GM18519 (cell line): ENCODE data around the gene TESK2.
"Not testable (repeated sequence)": the region's sequence is repeated elsewhere in the genome, so short reads cannot be mapped to it uniquely, and the experiment has no call there.

Experiments used
- ATAC-seq: cut with Tn5 transposase; IDR thresholded peaks from one replicate; pipeline ENCODE4 v1.9.1; 2021; ENCODE audit warnings: mild to moderate bottlenecking, moderate library complexity; ENCODE audit not compliant: unreplicated experiment, low FRiP score

Gene TESK2

GRCh38 chr1:45478121-45478814, 12.7 kb downstream of the TESK2 start:
- ATAC-seq: no peak

DNA sequence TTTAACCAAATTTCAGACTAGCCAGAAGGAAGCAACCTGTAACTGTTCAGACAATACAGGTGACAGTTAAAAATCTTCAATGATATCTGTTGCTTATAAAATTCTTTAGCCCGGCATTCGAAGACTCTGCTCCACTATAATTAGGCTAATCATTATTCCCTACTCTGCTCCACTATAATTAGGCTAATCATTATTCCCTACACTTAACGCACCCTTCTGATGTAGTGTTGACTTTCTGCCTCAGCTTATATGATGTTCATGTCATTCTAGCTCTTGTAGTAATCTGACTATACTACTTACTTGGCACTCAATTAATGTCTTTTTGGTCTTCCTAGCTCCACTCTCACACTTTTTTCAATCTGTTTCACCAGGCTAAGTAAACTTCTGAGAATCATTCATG, 13.3 kb downstream of the TESK2 start:
- no peak for ATAC-seq

- not testable (repeated sequence) for ATAC-seq
These were observed 16.8 kb downstream of the TESK2 start for GRCh38 chr1:45474194-45474593.

- no peak for ATAC-seq
These were observed 17.7 kb downstream of the TESK2 start for GRCh38 chr1:45473302-45473701.

GRCh38 chr1:45470306-45470798, 20.6 kb downstream of the TESK2 start:
- ATAC-seq: no peak

DNA sequence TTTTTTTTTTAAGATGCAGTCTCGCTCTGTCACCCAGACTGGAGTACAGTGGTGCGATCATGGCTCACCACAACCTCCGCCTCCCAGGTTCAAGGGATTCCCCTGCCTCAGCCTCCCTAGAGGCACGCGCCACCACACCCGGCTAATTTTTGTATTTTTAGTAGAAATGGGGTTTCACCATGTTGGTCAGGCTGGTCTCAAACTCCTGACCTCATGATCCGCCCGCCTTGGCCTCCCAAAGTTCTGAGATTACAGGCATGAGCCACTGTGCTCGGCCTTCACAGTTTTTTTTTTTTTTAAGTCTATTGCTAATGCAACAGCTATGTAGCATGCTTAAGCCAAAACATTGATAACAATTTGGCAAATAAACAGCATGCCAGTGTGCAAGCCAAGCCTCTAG, 23.6 kb downstream of the TESK2 start:
- not testable (repeated sequence) for ATAC-seq

DNA sequence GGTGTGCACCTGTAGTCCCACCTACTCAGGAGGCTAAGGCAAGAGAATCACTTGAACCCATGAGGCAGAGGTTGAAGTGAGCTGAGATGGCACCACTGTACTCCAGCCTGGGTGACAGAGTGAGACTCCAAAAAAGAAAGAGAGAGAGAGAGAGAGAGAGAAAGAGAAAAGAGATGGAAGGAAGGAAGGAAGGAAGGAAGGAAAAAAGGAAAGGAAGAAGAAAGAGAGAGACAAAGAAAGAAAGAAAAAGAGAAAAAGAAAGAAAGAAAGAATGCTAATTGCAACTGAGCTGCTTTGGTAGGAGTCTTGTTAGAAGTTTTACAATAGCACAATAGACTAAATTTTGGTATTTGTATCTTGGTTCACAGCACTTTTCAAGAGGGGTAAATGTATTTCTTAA, 25.7 kb downstream of the TESK2 start:
- ATAC-seq: no peak

- ATAC-seq: no peak
These were observed 32.1 kb downstream of the TESK2 start for GRCh38 chr1:45458894-45459293.

DNA sequence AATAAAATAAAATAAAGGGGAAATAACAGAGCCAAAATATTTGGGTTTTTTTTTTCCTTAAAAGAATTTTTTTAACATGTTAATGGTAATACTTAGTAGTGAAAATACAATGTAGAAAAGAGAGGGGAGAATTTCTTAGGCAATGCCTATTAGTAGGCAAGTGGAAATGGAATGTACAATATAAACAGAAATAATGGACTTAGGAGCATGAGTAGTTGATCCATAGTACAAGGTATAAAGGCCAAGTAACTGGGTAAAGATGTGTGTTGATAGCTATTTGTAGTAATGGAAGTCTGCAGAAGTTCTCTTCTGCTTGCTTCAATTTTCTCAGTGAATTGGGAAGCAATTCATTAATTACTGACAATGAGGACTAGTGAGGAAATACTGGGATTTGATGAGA, 34.4 kb downstream of the TESK2 start:
- no peak for ATAC-seq

- no peak for ATAC-seq
These were observed 35.8 kb downstream of the TESK2 start for GRCh38 chr1:45455162-45455561.

GRCh38 chr1:45454464-45454863, 36.5 kb downstream of the TESK2 start:
- no peak for ATAC-seq

- ATAC-seq: no peak
These were observed 38.5 kb downstream of the TESK2 start for GRCh38 chr1:45452503-45452902.

DNA sequence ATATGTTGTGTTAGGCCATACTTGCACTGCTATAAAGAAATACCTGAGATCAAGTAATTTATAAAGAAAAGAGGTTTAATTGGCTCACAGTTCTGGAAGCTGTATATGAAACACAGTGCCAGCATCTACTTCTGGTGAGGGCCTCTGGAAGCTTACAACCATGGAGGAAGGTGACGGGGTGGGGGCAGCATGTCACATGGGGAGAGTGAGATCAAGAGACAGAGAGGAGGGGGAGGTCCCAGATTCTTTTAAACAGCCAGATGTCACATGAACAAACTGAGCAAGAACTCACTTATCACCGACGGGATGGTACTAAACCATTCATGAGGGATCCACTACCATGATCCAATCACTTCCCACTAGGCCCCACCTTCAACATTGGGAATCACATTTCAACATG, 42.6 kb downstream of the TESK2 start:
- ATAC-seq: no peak

GRCh38 chr1:45446950-45447672, 43.9 kb downstream of the TESK2 start:
- ATAC-seq: no peak

DNA sequence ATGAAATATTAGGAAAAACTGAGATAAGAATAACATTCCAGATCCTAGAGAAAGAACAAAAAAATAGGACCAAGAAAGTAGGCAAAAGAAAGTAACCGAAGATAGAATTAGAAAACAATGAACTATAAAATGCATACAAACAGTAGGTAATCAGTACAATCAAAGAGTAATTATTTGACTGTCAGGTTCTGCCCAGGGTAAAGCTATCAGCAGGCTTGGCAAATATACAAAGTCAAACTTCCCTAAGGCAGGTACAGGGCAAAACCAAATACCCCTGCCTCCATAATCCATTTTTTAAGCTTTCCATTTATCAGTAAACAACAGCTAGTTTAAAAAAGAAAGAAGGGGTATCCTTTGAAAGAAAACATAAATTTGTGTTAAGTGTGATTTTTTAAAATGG, 44.4 kb downstream of the TESK2 start:
- no peak for ATAC-seq

DNA sequence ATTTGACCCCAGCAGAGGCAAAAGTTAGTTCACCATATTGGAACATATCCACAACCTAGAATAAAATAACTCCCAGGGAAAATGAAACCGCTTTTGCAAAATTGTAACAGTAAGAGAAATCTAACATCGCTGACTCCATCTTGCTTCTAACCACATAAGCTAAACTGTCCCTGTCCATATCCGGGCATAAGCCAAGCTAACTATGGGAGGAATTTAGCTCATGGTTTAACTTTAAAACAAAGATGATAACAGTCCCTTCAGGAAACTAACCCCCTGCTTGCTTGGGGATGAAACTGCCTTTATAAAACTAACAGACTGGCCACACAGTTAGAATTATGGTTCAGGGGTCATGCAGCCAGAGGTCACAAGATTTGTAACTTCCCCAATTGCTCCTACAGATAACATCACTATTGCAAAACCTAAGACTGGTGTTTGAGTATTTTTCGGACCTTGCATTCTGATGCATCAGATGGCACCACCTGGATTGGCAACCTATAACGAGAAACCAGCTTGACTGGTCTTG, 46.3 kb downstream of the TESK2 start:
- ATAC-seq: no peak

- no peak for ATAC-seq
These were observed 47.1 kb downstream of the TESK2 start for GRCh38 chr1:45443580-45444446.

DNA sequence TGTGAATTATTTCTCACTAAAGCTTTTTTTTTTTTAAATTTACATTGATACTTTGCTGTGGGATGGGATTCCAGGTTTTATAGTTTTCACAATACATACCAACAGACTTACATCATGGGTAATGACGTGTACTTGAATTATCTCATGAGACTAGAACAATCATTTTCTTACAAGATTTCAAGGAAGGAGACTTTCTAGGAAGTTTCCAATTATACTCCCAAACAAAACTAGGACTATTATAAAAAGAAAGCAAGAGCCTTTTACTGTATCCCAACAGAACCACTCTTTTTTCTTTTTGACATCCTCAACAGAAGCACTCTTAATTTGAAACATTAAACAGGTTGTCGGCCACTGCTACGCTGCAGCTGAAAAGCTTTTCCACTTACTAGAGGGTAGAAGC, 48.7 kb downstream of the TESK2 start:
- no peak for ATAC-seq

DNA sequence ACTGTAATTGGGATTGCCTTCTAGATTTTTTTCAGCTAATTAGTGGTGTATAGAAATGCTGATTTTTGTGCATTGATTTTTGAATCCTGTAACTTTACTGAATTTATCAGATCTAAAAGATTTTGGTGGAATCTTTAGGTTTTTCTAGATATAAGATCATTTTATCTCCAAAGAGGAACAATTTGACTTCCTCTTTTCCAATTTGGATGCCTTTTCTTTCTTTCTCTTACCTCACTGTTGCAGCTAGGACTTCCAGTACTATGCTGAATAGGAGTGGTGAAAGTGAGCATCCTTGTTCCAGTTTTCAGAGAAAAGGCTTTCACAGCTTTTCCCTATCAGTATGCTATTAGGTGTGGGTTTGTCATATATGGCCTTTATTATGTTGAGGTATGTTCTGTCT, 53.6 kb downstream of the TESK2 start:
- ATAC-seq: no peak

GRCh38 chr1:45430490-45430889, 60.5 kb downstream of the TESK2 start:
- no peak for ATAC-seq
